RWPE2 (cell line): ENCODE results near the gene SH3BP1.
"Not testable (repeated sequence)": the region's sequence is repeated elsewhere in the genome, so short reads cannot be mapped to it uniquely, and the experiment has no call there.

ENCODE experiments used
- ATAC-seq: fragments of 200-7000 bp; cut with Tn5 transposase; 3 replicates; pipeline ENCODE4 v1.9.1; 2021; ENCODE audit warnings: low read depth
- DNase-seq: peaks from one replicate; pipeline ENCODE4 v3.0.0-alpha.2; 2020; ENCODE audit warnings: low spot score
- H3K27ac ChIP-seq: fragments of 450-650 bp; 2 replicates; pipeline ENCODE4 v1.5.1; 2017; ENCODE audit warnings: mild to moderate bottlenecking; ENCODE audit not compliant: poor library complexity, severe bottlenecking
- H3K27me3 ChIP-seq: fragments of 250-450 bp; sonication (Bioruptor Pico); 2 replicates; pipeline ENCODE4 v1.5.1; 2021; ENCODE audit warnings: mild to moderate bottlenecking, moderate library complexity; ENCODE audit not compliant: insufficient read depth, poor library complexity, severe bottlenecking
- H3K36me3 ChIP-seq: fragments of 250-450 bp; sonication (Bioruptor Pico); 2 replicates; pipeline ENCODE4 v1.5.1; 2020; ENCODE audit warnings: low read depth, mild to moderate bottlenecking, moderate library complexity
- H3K4me1 ChIP-seq: fragments of 250-450 bp; sonication (Bioruptor Pico); 2 replicates; pipeline ENCODE4 v1.5.1; 2021; ENCODE audit warnings: mild to moderate bottlenecking, moderate library complexity; ENCODE audit not compliant: insufficient read depth, poor library complexity, severe bottlenecking
- H3K4me3 ChIP-seq: fragments of 250-450 bp; sonication (Bioruptor Pico); 2 replicates; pipeline ENCODE4 v1.5.1; 2021; ENCODE audit warnings: mild to moderate bottlenecking, moderate library complexity; ENCODE audit not compliant: severe bottlenecking
- H3K9me3 ChIP-seq: fragments of 250-450 bp; sonication (Bioruptor Pico); 2 replicates; pipeline ENCODE4 v1.5.1; 2021; ENCODE audit warnings: mild to moderate bottlenecking, moderate library complexity; ENCODE audit not compliant: severe bottlenecking
- CTCF ChIP-seq: fragments of 450-650 bp; IDR thresholded peaks from one replicate; pipeline ENCODE4 v1.5.1; 2017; ENCODE audit warnings: mild to moderate bottlenecking, moderate library complexity; ENCODE audit not compliant: poor library complexity, severe bottlenecking

The SH3BP1 gene

DNA sequence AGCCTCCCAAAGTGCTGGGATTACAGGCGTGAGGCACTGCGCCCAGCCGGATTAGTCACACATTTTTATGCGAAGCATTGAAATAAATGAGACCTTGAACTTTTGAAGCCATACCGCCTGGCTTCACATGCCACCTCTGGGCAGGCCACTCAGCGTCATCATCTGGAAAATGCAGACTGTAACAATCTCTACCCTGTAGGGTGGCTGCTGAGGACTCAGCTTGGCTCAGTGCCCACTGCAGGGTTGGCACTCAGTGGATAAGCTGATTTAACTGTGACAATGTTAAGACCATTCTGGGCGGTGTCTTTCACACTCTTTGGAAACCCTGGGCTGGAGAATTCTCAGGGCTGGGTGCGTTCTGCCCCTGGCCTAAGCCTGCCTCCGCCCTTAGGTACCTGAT lies 8.5 kb downstream of the SH3BP1 start:
- Histone ChIP-seq H3K4me3 (no peak overlapping the region), H3K27me3 (no peaks in the 10 kb centered on the region), H3K36me3 (peaks cover 95% of the 10 kb centered on the region), H3K4me1 (no peaks in the 10 kb centered on the region), H3K9me3 (no peaks in the 10 kb centered on the region), H3K27ac (no peak overlapping the region)
- TF ChIP-seq CTCF: no peak
- ATAC-seq (no peak), DNase-seq (no peak)

- no peak for TF ChIP-seq CTCF
- no peak overlapping the region for H3K27ac ChIP-seq
- H3K36me3 ChIP-seq: peaks cover 74% of the 10 kb centered on the region
Measured at GRCh38 chr22:37650463-37651136, 11.1 kb downstream of the SH3BP1 start.

DNA sequence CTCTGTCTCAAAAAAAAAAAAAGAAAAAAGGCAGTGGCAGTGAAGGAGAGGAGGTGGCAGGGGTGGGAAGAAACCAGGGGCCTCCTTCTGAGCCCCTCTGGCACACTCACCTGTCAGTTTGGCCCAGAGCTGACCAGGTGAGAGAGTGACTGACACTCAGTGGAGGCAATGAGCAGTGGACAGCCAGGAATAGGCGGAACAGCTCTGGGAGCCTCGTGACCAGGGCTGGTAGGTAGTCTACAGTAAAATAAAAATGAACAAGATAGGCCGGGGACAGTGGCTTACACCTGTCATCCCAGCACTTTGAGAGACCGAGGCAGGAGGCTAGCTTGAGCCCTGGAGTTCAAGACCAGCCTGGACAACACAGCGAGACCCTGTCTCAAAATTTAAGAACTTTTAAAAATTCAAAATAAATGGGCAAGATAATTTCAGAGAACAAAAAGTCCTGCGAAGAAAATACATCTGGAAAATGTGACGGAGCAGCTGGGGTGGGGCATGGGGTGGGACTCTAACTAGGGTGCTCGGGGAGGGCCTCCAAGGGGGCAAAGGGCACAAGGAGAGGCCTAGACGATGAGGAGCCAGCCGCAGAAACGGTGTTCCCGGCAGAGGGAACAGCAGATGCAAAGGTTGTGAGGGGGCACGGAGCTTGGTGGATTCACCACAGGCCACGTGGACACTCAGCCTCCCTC lies 15.2 kb downstream of the SH3BP1 start:
- no peaks in the 10 kb centered on the region for H3K9me3 ChIP-seq
- H3K27me3 ChIP-seq: no peaks in the 10 kb centered on the region
- no peak overlapping the region for H3K4me3 ChIP-seq
- H3K27ac ChIP-seq: no peak overlapping the region
- no peak for TF ChIP-seq CTCF
- peaks cover under 1% of the 10 kb centered on the region for H3K4me1 ChIP-seq
- DNase-seq (no peak), ATAC-seq (no peak)
- peaks cover 35% of the 10 kb centered on the region for H3K36me3 ChIP-seq

More at GRCh38 chr22:37650463-37651136, 11.1 kb downstream of the SH3BP1 start:
- H3K9me3 ChIP-seq: no peaks in the 10 kb centered on the region
- H3K27me3 ChIP-seq: no peaks in the 10 kb centered on the region
- no peak for DNase-seq
- H3K4me1 ChIP-seq: no peaks in the 10 kb centered on the region
- ATAC-seq: no peak
- H3K4me3 ChIP-seq: no peak overlapping the region

DNA sequence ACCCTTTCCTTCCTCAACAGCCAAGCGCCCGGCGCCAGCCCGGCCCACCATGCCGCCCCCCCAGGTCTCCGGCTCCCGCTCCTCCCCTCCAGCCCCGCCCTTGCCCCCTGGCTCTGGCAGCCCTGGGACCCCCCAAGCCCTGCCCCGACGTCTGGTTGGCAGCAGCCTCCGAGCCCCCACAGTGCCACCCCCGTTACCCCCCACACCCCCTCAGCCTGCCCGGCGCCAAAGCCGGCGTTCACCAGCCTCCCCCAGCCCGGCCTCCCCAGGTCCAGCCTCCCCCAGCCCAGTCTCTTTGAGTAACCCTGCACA lies 15.7 kb downstream of the SH3BP1 start:
- no peak overlapping the region for H3K4me3 ChIP-seq
- ATAC-seq: no peak
- DNase-seq: peak; percentile 54
- H3K27me3 ChIP-seq: no peaks in the 10 kb centered on the region
- no peak for TF ChIP-seq CTCF
- H3K4me1 ChIP-seq: peaks cover 3% of the 10 kb centered on the region
- H3K27ac ChIP-seq: no peak overlapping the region
- peaks cover 30% of the 10 kb centered on the region for H3K36me3 ChIP-seq
- H3K9me3 ChIP-seq: no peaks in the 10 kb centered on the region

DNA sequence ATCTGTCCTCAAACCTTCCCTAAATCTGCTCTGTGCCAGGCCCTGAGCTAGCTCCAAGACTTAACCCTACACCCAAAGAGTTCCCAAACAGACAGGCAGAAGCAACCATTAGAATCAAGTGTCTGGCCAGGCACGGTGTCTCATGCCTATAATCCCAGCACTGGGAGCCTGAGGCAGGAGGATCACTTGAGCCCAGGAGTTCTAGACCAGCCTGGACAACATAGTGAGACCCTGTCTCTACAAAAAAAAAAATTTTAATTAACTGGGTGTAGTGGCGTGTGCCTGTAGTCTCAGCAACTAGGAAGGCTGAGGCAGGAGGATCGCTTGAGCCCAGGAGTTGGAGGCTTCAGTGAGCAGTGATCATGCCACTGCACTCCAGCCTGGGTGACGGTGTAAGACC lies 17.1 kb downstream of the SH3BP1 start:
- H3K9me3 ChIP-seq, H3K4me1 ChIP-seq, H3K27me3 ChIP-seq, DNase-seq, H3K27ac ChIP-seq, ATAC-seq, H3K4me3 ChIP-seq: not testable (repeated sequence)
- peaks cover 17% of the 10 kb centered on the region for H3K36me3 ChIP-seq
